Upper lobe of right lung (tissue), 1 donor: ENCODE results near the gene LEF1. TPM values are rescaled to one million over a fixed set of nuclear protein-coding genes. Genes with fewer than 3 reads are reported as not detected.

Experiments
- ATAC-seq: fragments of 200-7000 bp; cut with Tn5 transposase; one replicate; pipeline ENCODE4 v1.9.1; 2020; ENCODE audit warnings: mild to moderate bottlenecking, moderate library complexity
- DNase-seq: peaks from one replicate; pipeline ENCODE4 v3.0.0-alpha.2; 2020
- H3K27ac ChIP-seq: fragments of 200-600 bp; one replicate; pipeline ENCODE4 v1.8.0; 2022
- H3K27me3 ChIP-seq: fragments of 200-600 bp; one replicate; pipeline ENCODE4 v1.8.0; 2022; ENCODE audit warnings: mild to moderate bottlenecking
- H3K36me3 ChIP-seq: fragments of 200-600 bp; one replicate; pipeline ENCODE4 v1.8.0; 2022
- H3K4me1 ChIP-seq: fragments of 200-600 bp; one replicate; pipeline ENCODE4 v1.8.0; 2022
- H3K4me3 ChIP-seq: fragments of 200-600 bp; one replicate; pipeline ENCODE4 v1.8.0; 2022; ENCODE audit warnings: mild to moderate bottlenecking
- H3K9me3 ChIP-seq: fragments of 200-600 bp; one replicate; pipeline ENCODE4 v1.8.0; 2022
- CTCF ChIP-seq: fragments of 200-600 bp; IDR thresholded peaks from one replicate; pipeline ENCODE4 v1.8.0; 2022; ENCODE audit warnings: antibody characterized with exemption
- intact Hi-C: fragments of 100-400 bp; cut with DNase I; formaldehyde crosslinking; loops from one replicate; pipeline ENCODE4 v1.11.0; 2022
- total RNA-seq: library from RNA; stranded (reverse); fragmentation: NEBNext Ultra II Directional; extraction: Animal tissue kit (Norgen Biotek cat#: 25700); gene quantifications from one replicate; pipeline ENCODE4 v1.2.1, GENCODE V29; 2021
- donor health status: DM: no; HTN: yes; CAD: no; lungs with severe emphysema.

The LEF1 gene
- total RNA-seq, 1 donor from 2014 or later = 9.1 TPM

GRCh38 chr4:108111781-108112180 is 57.0 kb downstream of the LEF1 start:
- TF ChIP-seq CTCF = no peak
- Histone ChIP-seq H3K27me3 (no peaks in the 10 kb centered on the region), H3K9me3 (no peaks in the 10 kb centered on the region), H3K4me3 (no peak overlapping the region), H3K36me3 (no peaks in the 10 kb centered on the region), H3K4me1 (no peaks in the 10 kb centered on the region), H3K27ac (no peak overlapping the region)
- DNase-seq (no peak), ATAC-seq (no peak)
- intact Hi-C loops = no loop called here

- H3K36me3 ChIP-seq = no peaks in the 10 kb centered on the region
- DNase-seq (no peak), ATAC-seq (no peak)
- H3K27me3 ChIP-seq = no peaks in the 10 kb centered on the region
- no peaks in the 10 kb centered on the region for H3K4me1 ChIP-seq
- intact Hi-C loops = no loop called here
- no peak overlapping the region for H3K4me3 ChIP-seq
- H3K27ac ChIP-seq = no peak overlapping the region
- TF ChIP-seq CTCF = no peak
- no peaks in the 10 kb centered on the region for H3K9me3 ChIP-seq
These were observed 58.3 kb downstream of the LEF1 start for GRCh38 chr4:108110450-108110849.

- H3K27me3 ChIP-seq = no peaks in the 10 kb centered on the region
- no peak for TF ChIP-seq CTCF
- no peaks in the 10 kb centered on the region for H3K36me3 ChIP-seq
- no peaks in the 10 kb centered on the region for H3K9me3 ChIP-seq
- no peak for DNase-seq
- H3K4me3 ChIP-seq = no peak overlapping the region
- H3K27ac ChIP-seq = no peak overlapping the region
- no peaks in the 10 kb centered on the region for H3K4me1 ChIP-seq
- ATAC-seq = no peak
- intact Hi-C loops = no loop called here
These were observed 58.7 kb downstream of the LEF1 start for GRCh38 chr4:108109997-108110416.

- H3K9me3 ChIP-seq = no peaks in the 10 kb centered on the region
- DNase-seq (no peak), ATAC-seq (no peak)
- H3K4me1 ChIP-seq = no peaks in the 10 kb centered on the region
- H3K27me3 ChIP-seq = no peaks in the 10 kb centered on the region
- no peak overlapping the region for H3K4me3 ChIP-seq
- no peak overlapping the region for H3K27ac ChIP-seq
- intact Hi-C loops = no loop called here
- no peaks in the 10 kb centered on the region for H3K36me3 ChIP-seq
- TF ChIP-seq CTCF = no peak
These were observed 59.6 kb downstream of the LEF1 start for GRCh38 chr4:108109111-108109510.

GRCh38 chr4:108107729-108108382 is 60.9 kb downstream of the LEF1 start:
- H3K9me3 ChIP-seq = no peaks in the 10 kb centered on the region
- DNase-seq = no peak
- no peaks in the 10 kb centered on the region for H3K36me3 ChIP-seq
- intact Hi-C loops = no loop called here
- H3K27me3 ChIP-seq = no peaks in the 10 kb centered on the region
- H3K4me1 ChIP-seq = no peaks in the 10 kb centered on the region
- H3K4me3 ChIP-seq = no peak overlapping the region
- TF ChIP-seq CTCF = no peak
- no peak overlapping the region for H3K27ac ChIP-seq
- no peak for ATAC-seq

GRCh38 chr4:108107101-108107500 is 61.6 kb downstream of the LEF1 start:
- Histone ChIP-seq H3K4me3 (no peak overlapping the region), H3K27me3 (no peaks in the 10 kb centered on the region), H3K36me3 (no peaks in the 10 kb centered on the region), H3K4me1 (no peaks in the 10 kb centered on the region), H3K27ac (no peak overlapping the region), H3K9me3 (no peaks in the 10 kb centered on the region)
- ATAC-seq (no peak), DNase-seq (no peak)
- intact Hi-C loops = no loop called here
- TF ChIP-seq CTCF = no peak
